OCI-LY7 (cell line): ENCODE results near the gene CPNE5.

Source experiments
- EZH2phosphoT487 ChIP-seq: fragments of 200-600 bp; sonication (generic); IDR thresholded peaks from 2 replicates; pipeline ENCODE4 v1.6.1; 2018; ENCODE audit warnings: low read depth, borderline replicate concordance, mild to moderate bottlenecking, mixed run types, antibody characterized with exemption, low read length, moderate library complexity, mixed read lengths
- TF ChIP-seq, protein P1 (sequence below): fragments of 200-600 bp; sonication (generic); conservative IDR thresholded peaks from 2 replicates; pipeline ENCODE4 v1.5.1; 2014; ENCODE audit warnings: mild to moderate bottlenecking, antibody characterized with exemption, low read length, moderate library complexity, mixed read lengths

DNA sequence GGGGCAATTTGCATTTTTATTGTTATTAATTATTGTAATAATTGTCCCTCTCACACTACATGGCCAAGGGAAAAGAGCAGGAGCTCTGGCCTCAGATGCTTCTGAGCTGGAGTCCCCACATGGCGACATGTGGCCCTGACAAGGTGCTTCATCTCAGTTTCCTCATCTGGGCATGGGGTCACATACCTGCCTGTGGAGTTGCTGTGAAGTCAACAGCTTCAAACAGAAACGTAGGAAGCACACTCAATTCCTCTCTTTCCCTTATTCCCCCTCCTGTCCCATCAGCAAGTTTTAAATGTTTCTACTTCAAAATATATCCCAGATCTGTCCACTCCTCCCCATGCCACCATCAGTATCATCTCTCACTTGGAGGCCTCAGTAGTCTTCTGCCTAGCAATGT lies 8.7 kb downstream of the CPNE5 start:
- TF ChIP-seq, protein P1, sequence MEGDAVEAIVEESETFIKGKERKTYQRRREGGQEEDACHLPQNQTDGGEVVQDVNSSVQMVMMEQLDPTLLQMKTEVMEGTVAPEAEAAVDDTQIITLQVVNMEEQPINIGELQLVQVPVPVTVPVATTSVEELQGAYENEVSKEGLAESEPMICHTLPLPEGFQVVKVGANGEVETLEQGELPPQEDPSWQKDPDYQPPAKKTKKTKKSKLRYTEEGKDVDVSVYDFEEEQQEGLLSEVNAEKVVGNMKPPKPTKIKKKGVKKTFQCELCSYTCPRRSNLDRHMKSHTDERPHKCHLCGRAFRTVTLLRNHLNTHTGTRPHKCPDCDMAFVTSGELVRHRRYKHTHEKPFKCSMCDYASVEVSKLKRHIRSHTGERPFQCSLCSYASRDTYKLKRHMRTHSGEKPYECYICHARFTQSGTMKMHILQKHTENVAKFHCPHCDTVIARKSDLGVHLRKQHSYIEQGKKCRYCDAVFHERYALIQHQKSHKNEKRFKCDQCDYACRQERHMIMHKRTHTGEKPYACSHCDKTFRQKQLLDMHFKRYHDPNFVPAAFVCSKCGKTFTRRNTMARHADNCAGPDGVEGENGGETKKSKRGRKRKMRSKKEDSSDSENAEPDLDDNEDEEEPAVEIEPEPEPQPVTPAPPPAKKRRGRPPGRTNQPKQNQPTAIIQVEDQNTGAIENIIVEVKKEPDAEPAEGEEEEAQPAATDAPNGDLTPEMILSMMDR: no peak
- TF ChIP-seq EZH2phosphoT487: no peak
